Motor neuron (in vitro differentiated cells): ENCODE measurements around the gene KRTCAP2. TPM values are rescaled to one million over a fixed set of nuclear protein-coding genes. Genes with fewer than 3 reads are reported as not detected.
"Not testable (repeated sequence)": the region's sequence is repeated elsewhere in the genome, so short reads cannot be mapped to it uniquely, and the experiment has no call there.

Experiments used
- ATAC-seq, 8 experiments: fragments of 200-7000 bp; cut with Tn5 transposase; replicated peaks in 6 of 8; 2 replicates each; pipeline ENCODE4 v1.8.0; 2021; ENCODE audit warnings: mild to moderate bottlenecking in 8 of 8, moderate library complexity in 8 of 8
- H3K27ac ChIP-seq, 2 donors: fragments of 250-450 bp; sonication (Bioruptor Pico); 2 replicates each; pipeline ENCODE4 v1.9.0; 2021; ENCODE audit warnings: antibody characterized with exemption in 2 of 2, mild to moderate bottlenecking in 2 of 2, moderate library complexity in 1 of 2
- H3K4me1 ChIP-seq, 2 donors: fragments of 250-450 bp; sonication (Bioruptor Pico); replicated peaks in 1 of 2; 2 replicates each; pipeline ENCODE4 v1.6.1; 2021; ENCODE audit warnings: antibody characterized with exemption in 2 of 2, mild to moderate bottlenecking in 2 of 2, moderate library complexity in 1 of 2
- H3K4me3 ChIP-seq, 5 donors: fragments of 250-450 bp; sonication (Bioruptor Pico); 2 replicates each; pipeline ENCODE4 v1.9.0; 2021; ENCODE audit warnings: antibody characterized with exemption in 5 of 5, mild to moderate bottlenecking in 5 of 5, moderate library complexity in 4 of 5
- WGBS, 10 experiments: fragments of 450-650 bp; shearing (Covaris generic); methylation state at CpG; one replicate each; pipeline ENCODE4 v1.0.0; 2022; 5-methylcytosine and 5-hydroxymethylcytosine counted together
- in situ Hi-C, 9 experiments: fragments of 400-800 bp; cut with MboI; loops; one replicate each; pipeline ENCODE4 v1.15.0; 2021; ENCODE audit warnings: low sequenced_read_pairs in 9 of 9, low pct_unique_long_range_greater_than_20kb in 2 of 9; ENCODE audit not compliant: unreplicated experiment in 9 of 9
- total RNA-seq, 8 experiments: library from RNA; unstranded; fragments of 300-600 nt; gene quantifications; 2 replicates each; pipeline versions ENCODE4 v1.2.3 to v1.2.4, GENCODE V29; 2022

Gene KRTCAP2
- 100 to 1,000 TPM; 166 to 272 (median 202) TPM for total RNA-seq

DNA sequence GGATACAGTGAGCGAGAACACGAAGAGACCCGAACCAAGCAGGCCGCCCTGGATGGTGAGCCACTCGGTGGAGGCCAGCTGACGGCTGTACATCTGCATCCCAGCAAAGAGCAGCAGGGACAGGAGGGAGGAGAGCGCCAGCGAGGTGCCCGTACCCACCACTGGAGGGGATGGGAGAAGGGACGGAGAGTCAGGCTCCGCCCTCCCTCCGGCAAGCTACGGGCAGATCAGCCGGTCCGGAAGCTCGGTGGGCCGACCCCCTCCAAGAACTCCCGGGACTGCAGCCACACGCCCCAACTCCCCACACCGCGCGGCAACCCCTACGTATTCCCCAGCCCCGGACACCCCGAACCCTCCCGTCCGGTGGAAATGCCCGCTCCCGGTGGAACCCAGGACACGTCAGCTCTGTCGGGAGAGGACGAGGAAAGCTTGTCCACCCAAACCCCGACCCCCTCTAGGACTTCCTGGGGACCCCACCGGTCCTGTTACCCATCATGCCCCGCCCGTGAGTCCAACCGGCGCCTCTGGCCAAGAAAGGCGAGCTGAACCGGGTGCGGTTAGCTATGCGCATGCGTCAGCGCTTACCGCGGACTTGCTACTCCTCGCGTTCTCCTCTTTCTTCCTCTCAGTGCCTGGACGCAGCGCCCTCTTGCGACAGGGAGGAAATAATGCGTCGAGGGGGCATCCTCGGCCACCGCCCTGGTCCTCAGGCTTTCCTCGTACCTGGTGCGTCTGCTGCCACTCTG is at the start of gene KRTCAP2:
KRTCAP2 (minus strand) TSS at position 573 of the 746 bp plus-strand sequence; CDS start at position 493, 80 bp downstream.
- 0 to 3% (median 0%) methylated on average over 2 to 14 of the region's 57 CpGs; no CpG with 5 or more reads in 3 of the 10 experiments for WGBS, 10 experiments
- in situ Hi-C loops = no loop called here

DNA sequence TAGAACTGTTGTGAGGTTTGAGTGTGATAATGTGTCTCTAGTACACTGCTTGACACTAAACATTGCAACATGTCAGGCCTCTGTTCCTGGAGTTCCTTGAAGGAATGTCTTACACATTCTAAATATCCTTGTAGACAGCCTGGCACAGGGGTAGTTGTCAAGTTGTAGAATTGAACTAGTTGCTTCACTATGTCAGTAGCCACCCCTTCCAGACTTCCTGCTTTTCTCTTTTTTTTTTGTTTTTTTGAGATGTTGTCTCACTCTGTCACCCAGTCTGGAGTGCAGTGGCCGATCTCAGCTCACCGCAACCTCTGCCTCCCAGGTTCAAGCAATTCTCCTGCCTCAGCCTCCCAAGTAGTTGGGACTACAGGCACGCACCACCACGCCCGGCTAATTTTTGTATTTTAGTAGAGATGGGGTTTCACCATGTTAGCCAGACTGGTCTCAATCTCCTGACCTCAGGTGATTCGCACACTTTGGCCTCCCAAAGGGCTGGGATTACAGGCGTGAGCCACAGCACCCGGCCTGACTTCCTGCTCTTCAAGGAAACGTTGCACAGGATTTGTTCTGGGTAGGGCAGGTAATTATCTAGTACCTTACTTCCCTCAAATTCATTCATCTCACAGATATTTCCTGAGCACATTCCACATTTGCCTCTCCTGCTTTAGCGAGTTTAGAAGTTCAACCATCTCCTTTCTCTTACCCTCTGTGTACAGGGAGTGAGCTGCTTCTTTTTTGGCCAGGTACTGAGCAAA is 47.3 kb upstream of the KRTCAP2 start:
- WGBS, 10 experiments = 40 to 100% (median 95%) methylated on average over 1 to 10 of the region's 10 CpGs; no CpG with 5 or more reads in 3 of the 10 experiments
- H3K27ac ChIP-seq, ATAC-seq, H3K4me3 ChIP-seq, in situ Hi-C loops: not testable (repeated sequence)
- peaks cover 14 to 15% of the 10 kb centered on the region in 2 donors for H3K4me1 ChIP-seq

More for the DNA sequence above, at the start of gene KRTCAP2:
- peak; percentile 63 to 86 (median 69) for ATAC-seq
- H3K27ac ChIP-seq = peak within 1 kb of the TSS; percentile 86 to 89
- peaks cover 14 to 16% of the 10 kb centered on the region in 2 donors for H3K4me1 ChIP-seq
- peak within 1 kb of the TSS; percentile 70 to 96 (median 83) for H3K4me3 ChIP-seq

DNA sequence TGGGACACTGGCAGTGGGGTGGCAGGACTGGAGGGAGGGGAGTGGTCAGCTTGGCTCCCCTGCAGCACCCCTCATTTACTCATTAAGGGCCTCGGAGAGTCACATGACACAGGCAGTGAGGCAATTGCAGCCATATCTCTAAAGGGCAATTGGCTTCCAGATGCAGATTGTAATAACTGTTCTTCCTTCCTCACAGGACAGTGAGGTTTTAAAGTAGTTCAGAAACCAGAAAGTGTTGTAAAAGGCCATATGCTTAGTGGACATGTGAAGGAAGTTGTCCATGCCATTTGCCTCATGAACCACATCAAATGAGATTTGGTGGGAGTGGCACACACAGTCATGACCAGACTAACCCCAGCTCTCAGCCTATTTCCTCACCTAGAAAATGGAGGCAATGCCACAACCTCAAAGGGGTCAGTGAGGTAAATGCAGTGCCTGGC is 46.5 kb upstream of the KRTCAP2 start:
- peak in 6 of 8 experiments; percentile 25 to 66 (median 58) for ATAC-seq
- in situ Hi-C loops = no loop called here
- no peak overlapping the region for H3K4me3 ChIP-seq
- H3K27ac ChIP-seq = peak overlapping the region in 1 of 2 donors; percentile 7
- 0 to 30% methylated on average over 1 of the region's 1 CpG; no CpG with 5 or more reads in 8 of the 10 experiments for WGBS, 10 experiments
- H3K4me1 ChIP-seq = peaks cover 13 to 14% of the 10 kb centered on the region in 2 donors

DNA sequence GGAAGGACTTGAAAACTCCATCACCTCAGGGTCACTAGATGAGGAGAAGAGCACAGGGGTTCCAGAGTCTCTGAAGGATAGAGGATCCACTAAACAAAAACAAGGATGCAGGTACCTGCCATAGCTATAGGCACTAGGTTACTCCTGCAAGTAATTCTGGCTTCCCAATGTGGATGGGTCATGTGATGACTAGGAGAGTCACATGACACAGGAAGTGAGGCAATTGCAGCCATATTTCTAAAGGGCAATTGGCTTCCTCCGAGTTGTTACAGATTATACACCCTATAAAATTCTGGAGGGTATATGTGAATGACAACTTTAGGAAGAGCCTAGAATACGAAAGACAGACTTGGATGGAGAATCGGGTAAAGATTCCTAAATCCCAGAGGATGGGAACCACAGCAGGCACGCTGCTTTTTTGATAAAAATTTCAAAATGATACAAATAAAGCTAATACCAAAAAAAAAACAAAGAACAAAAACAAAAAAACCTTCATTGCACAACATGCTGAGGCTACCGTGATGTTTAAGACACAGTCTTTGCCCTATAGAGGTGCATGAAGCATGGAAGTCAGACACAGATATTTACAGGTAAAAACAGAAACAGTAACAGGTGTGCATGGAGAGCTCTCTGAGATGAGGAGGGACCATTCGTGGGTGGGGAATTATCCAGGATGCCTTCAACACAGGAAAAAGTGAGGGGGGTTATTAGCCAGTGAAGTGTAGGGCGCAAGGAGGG is 45.9 kb upstream of the KRTCAP2 start:
- WGBS, 10 experiments = 5 to 67% (median 48%) methylated on average over 1 to 7 of the region's 7 CpGs
- H3K27ac ChIP-seq = peak overlapping the region in 1 of 2 donors; percentile 7
- peaks cover 13 to 14% of the 10 kb centered on the region in 2 donors for H3K4me1 ChIP-seq
- peak overlapping the region in 2 of 5 donors; percentile 8 to 17 for H3K4me3 ChIP-seq
- ATAC-seq = peak; percentile 35 to 76 (median 69)
- in situ Hi-C loops = no loop called here

- H3K4me3 ChIP-seq, in situ Hi-C loops, H3K27ac ChIP-seq, ATAC-seq: not testable (repeated sequence)
- H3K4me1 ChIP-seq = peaks cover 11 to 15% of the 10 kb centered on the region in 2 donors
- WGBS, 10 experiments = no CpG with 5 or more reads among the region's 10 CpGs
Observed at GRCh38 chr1:155214702-155215101, 41.6 kb upstream of the KRTCAP2 start.

DNA sequence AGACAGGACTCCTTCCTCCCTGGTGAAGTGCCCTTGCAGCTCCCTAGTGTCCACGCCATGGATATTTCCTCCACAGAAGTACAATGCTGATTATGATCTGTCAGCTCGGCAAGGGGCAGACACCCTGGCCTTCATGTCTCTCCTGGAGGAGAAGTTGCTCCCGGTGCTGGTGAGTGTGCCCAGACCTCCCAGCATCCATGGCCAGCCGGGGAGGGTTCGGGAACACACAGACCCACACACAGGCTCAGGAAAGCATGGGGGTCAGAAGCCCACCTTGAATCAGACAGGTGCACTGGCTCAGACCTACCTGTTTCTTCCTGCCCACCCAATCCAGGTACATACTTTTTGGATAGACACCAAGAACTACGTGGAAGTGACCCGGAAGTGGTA is 38.9 kb upstream of the KRTCAP2 start:
- H3K4me3 ChIP-seq, H3K27ac ChIP-seq, in situ Hi-C loops, ATAC-seq: not testable (repeated sequence)
- WGBS, 10 experiments = 100% methylated on average over 2 of the region's 7 CpGs; no CpG with 5 or more reads in 8 of the 10 experiments
- H3K4me1 ChIP-seq = peaks cover 0 to 15% of the 10 kb centered on the region in 2 donors

GRCh38 chr1:155211381-155212050 is 38.4 kb upstream of the KRTCAP2 start:
- ATAC-seq, in situ Hi-C loops, H3K27ac ChIP-seq, H3K4me3 ChIP-seq: not testable (repeated sequence)
- WGBS, 10 experiments = 73 to 95% (median 95%) methylated on average over 3 to 10 of the region's 13 CpGs; no CpG with 5 or more reads in 6 of the 10 experiments
- peaks cover 3 to 19% of the 10 kb centered on the region in 2 donors for H3K4me1 ChIP-seq

- Histone ChIP-seq H3K4me3 (no peak overlapping the region), H3K27ac (no peak overlapping the region), H3K4me1 (peaks cover 13 to 27% of the 10 kb centered on the region in 2 donors)
- WGBS, 10 experiments = 60 to 100% (median 81%) methylated on average over 1 to 4 of the region's 4 CpGs; no CpG with 5 or more reads in 5 of the 10 experiments
- in situ Hi-C loops = no loop called here
- ATAC-seq = no peak
Observed at GRCh38 chr1:155210314-155211104, 37.4 kb upstream of the KRTCAP2 start.

DNA sequence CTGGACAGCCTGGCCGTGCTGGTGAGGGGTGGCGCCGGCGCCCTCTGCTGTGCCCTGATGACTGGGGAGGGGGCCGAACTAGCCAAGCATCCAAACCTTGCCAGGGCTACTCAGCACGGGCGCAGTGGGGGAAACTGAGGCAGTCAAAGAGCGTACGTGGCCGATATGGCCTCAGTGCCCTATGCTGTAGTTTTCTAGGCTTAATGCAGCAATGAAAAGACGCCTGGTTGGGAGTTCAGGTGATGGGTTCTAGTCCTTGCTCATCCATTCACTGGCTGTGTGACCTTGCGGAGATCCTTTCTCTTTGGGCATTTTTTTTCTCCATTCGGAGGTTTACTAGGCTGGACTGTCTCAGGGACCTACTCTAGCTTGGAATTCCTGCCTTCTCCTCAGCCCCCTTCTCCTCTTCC is 36.2 kb upstream of the KRTCAP2 start:
- Histone ChIP-seq H3K27ac (peak overlapping the region; percentile 98), H3K4me1 (peaks cover 14 to 27% of the 10 kb centered on the region in 2 donors), H3K4me3 (peak overlapping the region; percentile 55 to 85 (median 62))
- 0 to 17% (median 4%) methylated on average over 1 to 10 of the region's 13 CpGs; no CpG with 5 or more reads in 1 of the 10 experiments for WGBS, 10 experiments
- no peak for ATAC-seq
- in situ Hi-C loops = no loop called here

DNA sequence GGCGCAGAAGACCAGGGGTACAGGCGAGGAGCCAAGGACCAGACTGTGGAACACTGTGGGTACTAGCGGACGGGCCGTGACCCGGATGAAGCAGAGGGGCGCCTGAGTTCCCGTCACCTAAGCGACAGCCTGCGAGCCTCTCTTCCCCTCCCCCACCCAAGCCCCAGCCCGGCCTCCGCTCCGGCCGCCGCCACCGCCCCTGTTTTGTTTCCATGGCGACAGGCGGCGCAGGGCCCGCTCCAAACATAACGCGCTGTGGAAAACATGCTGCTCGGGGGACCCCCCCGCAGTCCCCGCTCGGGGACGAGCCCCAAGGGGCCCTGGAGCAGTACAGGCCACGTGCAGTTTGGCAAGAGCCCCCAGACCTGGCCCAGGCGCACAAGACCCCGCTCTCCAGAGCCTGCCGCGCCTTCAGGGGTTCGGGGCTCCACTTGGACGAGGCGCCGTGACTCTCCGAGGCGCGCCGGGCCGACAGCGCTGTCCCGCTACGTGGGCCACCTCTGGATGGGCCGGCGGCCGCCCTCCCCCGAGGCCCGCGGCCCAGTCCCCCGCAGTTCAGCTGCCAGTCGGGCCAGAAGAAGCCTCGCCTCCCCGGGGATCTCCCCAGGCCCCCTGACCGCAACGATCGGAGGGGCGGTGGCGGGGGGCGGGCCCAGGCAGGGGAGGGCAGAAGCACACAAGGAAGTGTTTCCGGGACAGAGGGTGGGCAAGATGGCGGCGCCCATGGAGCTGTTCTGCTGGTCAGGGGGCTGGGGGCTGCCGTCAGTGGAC is 35.6 kb upstream of the KRTCAP2 start, which contains the start of gene MTX1:
MTX1 (plus strand) TSS at position 155 of the 771 bp plus-strand sequence; CDS start at position 265, 110 bp downstream.
- Histone ChIP-seq H3K4me3 (peak within 1 kb of the TSS; percentile 55 to 85 (median 62)), H3K4me1 (peaks cover 14 to 27% of the 10 kb centered on the region in 2 donors), H3K27ac (peak within 1 kb of the TSS; percentile 98)
- in situ Hi-C loops = no loop called here
- peak; percentile 66 to 81 (median 75) for ATAC-seq
- WGBS, 10 experiments = 0 to 4% (median 0%) methylated on average over 5 to 13 of the region's 64 CpGs; no CpG with 5 or more reads in 6 of the 10 experiments
